ENCODE measurements around the gene CNOT2. TPM values are rescaled to one million over a fixed set of nuclear protein-coding genes. Genes with fewer than 3 reads are reported as not detected.

CNOT2 gene
- total and polyA plus RNA-seq, 7 donors, result 36.7 to 171 (median 98.8) TPM

GRCh38 chr12:70264067-70264867 lies 21.0 kb downstream of the CNOT2 start:
- no peak for DNase-seq
- H3K4me3 ChIP-seq, result no peak overlapping the region
- no peak overlapping the region for H3K27ac ChIP-seq
- no peaks in the 10 kb centered on the region for H3K27me3 ChIP-seq
- no peak for TF ChIP-seq POLR2A (IDR thresholded peaks at IDR 0.05)
- TF ChIP-seq EP300 (IDR thresholded peaks at IDR 0.05), result no peak
- WGBS, 2 donors, result 84 to 90% methylated on average over 6 of the region's 6 CpGs
- H3K36me3 ChIP-seq, result no peaks in the 10 kb centered on the region
- no peaks in the 10 kb centered on the region for H3K9me3 ChIP-seq
- peaks cover 0 to 44% (median 28%) of the 10 kb centered on the region in 4 donors for H3K4me1 ChIP-seq
- intact Hi-C loops (cut with DNase I), result no loop called here

GRCh38 chr12:70265132-70265531 lies 21.9 kb downstream of the CNOT2 start:
- no peak for DNase-seq
- 83 to 94% methylated on average over 1 of the region's 1 CpG for WGBS, 2 donors

GRCh38 chr12:70267550-70267949 lies 24.3 kb downstream of the CNOT2 start:
- Histone ChIP-seq H3K4me1 (peaks cover 0 to 66% (median 47%) of the 10 kb centered on the region in 4 donors), H3K27me3 (no peaks in the 10 kb centered on the region), H3K36me3 (no peaks in the 10 kb centered on the region), H3K27ac (no peak overlapping the region), H3K9me3 (no peaks in the 10 kb centered on the region), H3K4me3 (no peak overlapping the region)
- intact Hi-C loops (cut with DNase I), result no loop called here
- TF ChIP-seq CTCF (IDR thresholded peaks at IDR 0.05) (no peak), EP300 (IDR thresholded peaks at IDR 0.05) (no peak), POLR2AphosphoS5 (IDR thresholded peaks at IDR 0.05) (no peak), POLR2A (IDR thresholded peaks at IDR 0.05) (no peak)
- WGBS, 2 donors, result 33 to 51% methylated on average over 1 of the region's 1 CpG
- DNase-seq, result no peak

More at GRCh38 chr12:70265132-70265531, 21.9 kb downstream of the CNOT2 start:
- no peaks in the 10 kb centered on the region for H3K9me3 ChIP-seq
- intact Hi-C loops (cut with DNase I), result no loop called here
- H3K27me3 ChIP-seq, result no peaks in the 10 kb centered on the region
- no peak overlapping the region for H3K27ac ChIP-seq
- no peak overlapping the region for H3K4me3 ChIP-seq
- TF ChIP-seq POLR2A (IDR thresholded peaks at IDR 0.05) (no peak), EP300 (IDR thresholded peaks at IDR 0.05) (no peak), CTCF (IDR thresholded peaks at IDR 0.05) (no peak), POLR2AphosphoS5 (IDR thresholded peaks at IDR 0.05) (no peak)
- peaks cover 0 to 50% (median 33%) of the 10 kb centered on the region in 4 donors for H3K4me1 ChIP-seq
- H3K36me3 ChIP-seq, result no peaks in the 10 kb centered on the region

DNA sequence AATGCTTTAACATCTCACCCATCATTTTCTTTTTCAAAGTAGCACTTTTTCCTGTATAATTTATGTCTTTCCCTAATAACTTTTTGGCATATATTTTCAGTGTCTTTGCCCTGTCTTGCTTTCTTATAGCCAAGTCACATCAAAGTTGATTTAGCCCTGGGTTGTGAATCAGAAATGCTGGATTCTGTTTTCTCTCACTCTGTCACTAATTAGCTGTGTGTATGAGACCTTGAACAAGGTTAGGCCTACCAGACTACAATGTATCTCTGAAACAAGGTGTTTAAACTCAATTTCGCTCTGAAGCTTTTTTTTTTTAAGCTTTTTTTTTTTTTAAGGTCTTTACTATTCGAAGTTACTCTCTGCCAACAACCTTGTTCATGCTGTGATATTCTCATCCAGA lies 25.7 kb downstream of the CNOT2 start:
- intact Hi-C loops (cut with DNase I), result no loop called here
- DNase-seq, result no peak
- Histone ChIP-seq H3K4me3 (no peak overlapping the region), H3K36me3 (no peaks in the 10 kb centered on the region), H3K9me3 (no peaks in the 10 kb centered on the region), H3K27me3 (no peaks in the 10 kb centered on the region), H3K4me1 (peaks cover 0 to 72% (median 51%) of the 10 kb centered on the region in 4 donors), H3K27ac (no peak overlapping the region)
- TF ChIP-seq EP300 (IDR thresholded peaks at IDR 0.05) (no peak), POLR2A (IDR thresholded peaks at IDR 0.05) (no peak), CTCF (IDR thresholded peaks at IDR 0.05) (no peak), POLR2AphosphoS5 (IDR thresholded peaks at IDR 0.05) (no peak)
- WGBS, 2 donors, result 83 to 84% methylated on average over 2 of the region's 2 CpGs

- TF ChIP-seq CTCF (IDR thresholded peaks at IDR 0.05), result no peak
- no peak for TF ChIP-seq POLR2A (IDR thresholded peaks at IDR 0.05)
- no peak for TF ChIP-seq EP300 (IDR thresholded peaks at IDR 0.05)
- no peak for TF ChIP-seq POLR2AphosphoS5 (IDR thresholded peaks at IDR 0.05)
- DNase-seq, result no peak
- H3K4me3 ChIP-seq, result no peak overlapping the region
- H3K36me3 ChIP-seq, result no peaks in the 10 kb centered on the region
- no peak overlapping the region for H3K27ac ChIP-seq
- intact Hi-C loops (cut with DNase I), result no loop called here
- no peaks in the 10 kb centered on the region for H3K27me3 ChIP-seq
- 6 to 53% methylated on average over 1 of the region's 1 CpG for WGBS, 2 donors
- no peaks in the 10 kb centered on the region for H3K9me3 ChIP-seq
- H3K4me1 ChIP-seq, result peaks cover 0 to 68% (median 45%) of the 10 kb centered on the region in 4 donors
These were observed 26.9 kb downstream of the CNOT2 start for GRCh38 chr12:70270108-70270507.

Measured in sigmoid colon (tissue), 7 donors.